Left forelimb (tissue), 1 donor: ENCODE results near the gene MANBA.
"Not testable (repeated sequence)": the region's sequence is repeated elsewhere in the genome, so short reads cannot be mapped to it uniquely, and the experiment has no call there.

Source experiments
- DNase-seq: peaks from one replicate; pipeline ENCODE4 v3.0.0-alpha.2; 2018; ENCODE audit warnings: low spot score

Gene MANBA

DNA sequence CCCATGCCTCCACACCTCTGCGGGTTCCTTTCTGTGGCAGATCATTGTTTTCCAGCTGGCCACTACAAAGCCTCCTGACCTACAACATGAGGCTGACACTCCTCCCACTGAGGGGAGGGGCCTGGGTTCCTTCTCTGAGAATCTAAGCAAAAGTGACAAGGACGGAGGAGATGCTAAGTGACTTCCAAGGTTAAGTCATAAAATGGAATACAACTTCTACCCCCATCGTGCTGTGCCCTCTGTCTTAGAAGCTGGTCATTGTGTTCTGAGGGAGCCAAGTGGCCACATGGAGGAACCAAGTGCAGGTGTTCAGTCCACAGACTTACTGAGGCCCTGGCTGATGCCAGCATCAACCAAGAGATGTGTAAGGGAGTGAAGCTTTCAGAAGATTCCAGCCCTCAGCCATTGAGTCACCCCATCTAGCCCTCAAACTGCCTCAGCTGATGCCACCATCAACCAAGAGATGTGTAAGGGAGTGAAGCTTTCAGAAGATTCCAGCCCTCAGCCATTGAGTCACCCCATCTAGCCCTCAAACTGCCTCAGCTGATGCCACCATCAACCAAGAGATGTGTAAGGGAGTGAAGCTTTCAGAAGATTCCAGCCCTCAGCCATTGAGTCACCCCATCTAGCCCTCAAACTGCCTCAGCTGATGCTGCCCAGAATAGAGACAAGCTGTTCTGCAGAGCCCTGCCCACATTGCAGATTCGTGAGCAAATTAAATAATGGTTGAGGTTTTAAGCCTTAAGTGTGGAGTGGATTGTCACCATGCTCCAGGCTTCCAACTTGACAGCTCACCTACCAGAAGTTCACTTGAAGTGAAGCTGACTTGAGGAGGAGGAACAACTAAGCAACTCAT lies 140.8 kb downstream of the MANBA start:
- DNase-seq: not testable (repeated sequence)

DNA sequence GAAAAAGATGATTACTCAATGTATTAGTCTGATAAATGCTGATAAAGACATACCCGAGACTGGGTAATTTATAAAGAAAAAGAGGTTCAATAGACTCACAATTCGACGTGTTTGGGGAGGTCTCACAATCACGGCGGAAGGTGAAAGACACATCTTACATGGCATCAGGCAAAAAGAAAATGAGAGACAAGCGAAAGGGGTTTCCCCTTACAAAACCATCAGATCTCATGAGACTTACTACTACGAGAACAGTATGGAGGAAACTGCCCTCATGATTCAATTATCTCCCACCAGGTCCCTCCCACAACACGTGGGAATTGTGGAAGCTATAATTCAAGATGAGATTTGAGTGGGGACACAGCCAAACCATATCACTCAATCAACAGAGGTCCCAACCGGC lies 141.7 kb downstream of the MANBA start:
- not testable (repeated sequence) for DNase-seq

DNA sequence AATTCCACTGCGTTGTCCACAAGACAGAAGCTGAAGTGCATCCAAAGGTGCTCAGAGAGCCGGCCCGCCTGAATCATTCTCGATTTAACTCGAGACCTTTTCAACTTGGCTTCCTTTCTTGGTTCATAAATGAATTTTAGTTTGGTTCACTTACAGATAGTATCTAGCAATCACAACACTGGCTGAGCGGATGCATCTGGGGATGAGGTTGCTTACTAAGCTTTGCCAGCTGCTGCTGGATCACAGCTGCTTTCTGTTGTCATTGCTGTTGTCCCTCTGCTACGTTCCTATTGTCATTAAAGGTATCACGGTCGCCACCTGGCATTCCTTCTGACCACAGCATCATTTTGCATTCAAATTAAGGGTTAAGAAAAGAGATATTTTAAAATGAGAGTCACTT lies 144.1 kb downstream of the MANBA start:
- no peak for DNase-seq

DNA sequence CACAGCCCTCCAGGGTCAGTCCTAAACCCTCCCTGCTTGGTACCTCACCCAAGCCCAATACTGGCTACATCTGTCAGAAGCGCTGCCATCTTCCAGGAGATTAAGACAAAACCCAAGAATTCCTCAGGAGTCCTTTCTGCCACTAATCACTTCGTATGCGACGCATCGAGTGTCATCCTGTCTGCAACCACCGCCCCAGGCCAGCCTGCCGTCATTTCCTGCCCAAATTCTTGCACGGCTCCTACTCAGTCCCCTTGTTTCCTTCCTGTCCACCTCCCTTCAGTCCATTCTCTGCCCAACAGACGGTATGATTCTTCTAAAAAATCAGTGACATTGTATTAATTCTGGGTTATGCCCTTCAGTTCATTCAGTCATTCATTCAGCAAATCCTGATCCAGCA lies 146.0 kb downstream of the MANBA start:
- no peak for DNase-seq

DNA sequence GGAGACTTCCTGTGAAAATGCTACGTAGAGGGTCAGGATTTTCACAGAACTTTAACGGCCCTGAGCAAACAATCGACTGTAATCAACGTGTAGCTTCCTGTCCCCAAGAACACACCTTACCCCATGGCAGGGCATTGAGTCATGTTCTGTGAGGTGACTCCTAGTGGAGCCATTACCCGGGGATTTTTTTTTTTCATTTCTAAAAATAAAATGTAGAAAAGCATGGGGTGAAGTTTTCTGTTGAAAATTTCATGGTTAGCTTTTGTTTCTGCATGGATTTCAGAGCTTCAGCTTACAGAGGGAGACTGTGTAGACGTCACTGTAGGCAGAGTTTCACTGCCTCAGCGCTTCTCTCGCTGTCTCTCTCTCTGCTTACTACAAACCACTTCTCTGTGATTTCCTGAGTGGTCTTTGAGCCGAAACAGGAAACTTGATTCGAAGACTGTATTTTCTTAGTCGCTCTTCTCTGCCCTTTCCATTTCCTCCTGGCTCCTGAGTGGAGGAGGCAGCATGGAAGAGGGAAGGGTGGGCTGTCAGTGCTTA lies 147.9 kb downstream of the MANBA start:
- DNase-seq: no peak

DNA sequence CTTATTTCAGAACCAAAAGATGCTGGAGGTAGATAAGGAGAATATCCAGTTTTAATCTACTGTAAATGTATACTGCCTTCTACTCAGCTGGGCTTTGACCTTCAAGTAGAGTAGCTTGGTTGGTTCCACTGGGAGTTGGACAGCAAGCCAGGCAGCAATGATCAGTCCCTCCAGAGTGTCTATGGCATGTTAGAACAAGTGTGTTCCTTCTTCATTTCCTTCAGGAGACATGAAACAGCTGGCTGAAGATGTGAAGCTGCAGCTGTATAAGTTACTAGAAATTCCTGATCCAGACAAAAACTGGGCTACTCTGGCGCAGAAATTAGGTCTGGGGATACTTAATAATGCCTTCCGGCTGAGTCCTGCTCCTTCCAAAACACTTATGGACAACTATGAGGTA lies 148.6 kb downstream of the MANBA start:
- no peak for DNase-seq

DNA sequence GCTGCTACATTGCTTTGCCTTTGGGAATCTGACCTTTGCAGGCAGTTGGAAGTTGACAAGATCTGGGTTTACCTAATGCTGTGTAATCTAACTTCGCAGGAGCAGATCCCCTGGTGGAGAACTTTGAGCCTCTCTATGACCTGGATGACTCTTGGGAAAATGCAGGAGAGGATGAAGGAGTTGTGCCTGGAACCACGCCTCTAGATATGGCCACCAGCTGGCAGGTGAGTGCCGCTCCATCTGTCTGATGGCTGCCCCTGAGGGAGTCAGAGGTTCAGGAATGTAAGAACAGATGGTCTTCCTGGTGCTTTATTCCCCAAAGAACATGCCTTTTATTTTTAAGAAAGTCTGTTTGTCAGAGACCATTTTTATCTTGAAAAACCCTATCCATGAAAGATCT lies 150.3 kb downstream of the MANBA start:
- DNase-seq: no peak

DNA sequence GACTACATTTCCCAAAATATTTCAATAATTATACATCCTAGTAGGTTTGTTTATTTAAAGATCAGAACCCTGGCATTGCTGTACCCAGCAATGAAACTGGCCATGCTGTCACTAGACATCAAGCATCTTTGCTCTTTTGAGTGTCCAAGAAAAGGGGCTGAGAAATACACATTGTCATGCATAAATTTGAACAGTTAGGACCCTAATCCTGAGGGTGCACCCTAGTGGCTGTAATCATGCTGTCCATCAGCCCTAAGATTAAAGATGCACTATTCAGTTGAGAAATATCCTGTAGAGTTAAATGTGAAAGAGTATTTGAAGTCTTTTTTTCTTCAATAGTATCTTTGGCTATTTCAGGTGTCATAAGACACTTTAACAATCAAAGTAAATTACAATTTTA lies 150.8 kb downstream of the MANBA start:
- no peak for DNase-seq

DNA sequence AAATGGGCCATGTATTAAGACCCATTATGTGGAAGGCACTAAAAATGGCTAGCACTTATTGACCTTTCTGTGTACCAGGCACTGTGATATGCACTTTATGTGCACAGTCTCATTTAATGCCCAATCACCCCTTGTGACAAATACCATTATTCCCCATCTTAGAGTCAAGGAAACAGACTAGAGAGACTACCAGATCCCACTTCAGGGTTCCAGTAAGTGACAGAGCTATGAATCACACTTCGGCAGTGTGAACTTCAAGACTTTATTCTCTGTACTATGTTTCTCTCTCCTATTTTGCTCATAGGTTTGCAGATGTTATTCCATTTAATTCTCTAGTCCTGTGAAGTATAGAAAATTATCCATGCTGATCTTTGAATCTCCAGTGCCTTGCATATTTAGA lies 152.6 kb downstream of the MANBA start:
- DNase-seq: no peak

DNA sequence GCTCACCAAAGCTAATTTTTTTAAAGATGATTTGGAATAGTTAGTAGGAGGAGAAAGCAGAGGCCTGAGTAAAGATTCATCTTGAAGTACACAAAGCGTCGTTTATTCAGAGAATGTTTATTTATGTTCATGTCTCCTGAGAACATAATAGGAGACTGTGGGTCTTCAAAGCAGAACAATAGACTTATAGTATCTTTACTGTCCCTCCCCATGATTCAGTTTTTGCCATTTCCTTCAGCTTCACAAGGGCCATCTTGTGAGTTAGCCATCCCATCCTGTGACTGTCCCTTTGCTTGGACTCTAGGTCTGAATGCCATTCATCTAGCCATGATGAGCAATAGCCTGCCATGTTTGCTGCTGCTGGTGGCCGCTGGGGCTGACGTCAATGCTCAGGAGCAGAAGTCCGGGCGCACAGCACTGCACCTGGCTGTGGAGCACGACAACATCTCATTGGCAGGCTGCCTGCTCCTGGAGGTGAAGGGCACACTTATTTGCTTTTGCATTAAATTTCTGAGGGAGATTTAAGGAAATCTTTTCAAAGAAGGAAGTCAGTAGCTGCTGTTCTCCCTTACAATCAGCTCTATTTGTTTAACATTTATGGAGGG lies 153.8 kb downstream of the MANBA start:
- no peak for DNase-seq

DNA sequence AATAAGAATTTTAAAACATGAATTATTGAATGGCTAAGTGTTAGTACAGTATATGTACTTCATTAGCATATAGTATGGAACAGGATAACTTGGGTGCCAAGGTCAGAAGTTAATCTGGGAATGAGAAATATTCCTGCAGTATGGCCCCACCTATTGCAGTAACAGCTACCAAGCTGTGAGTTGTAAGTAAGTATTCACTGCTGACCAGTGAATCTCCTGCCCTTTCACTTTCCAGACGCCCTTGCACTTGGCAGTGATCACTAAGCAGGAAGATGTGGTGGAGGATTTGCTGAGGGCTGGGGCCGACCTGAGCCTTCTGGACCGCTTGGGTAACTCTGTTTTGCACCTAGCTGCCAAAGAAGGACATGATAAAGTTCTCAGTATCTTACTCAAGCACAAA lies 154.5 kb downstream of the MANBA start:
- no peak for DNase-seq

DNA sequence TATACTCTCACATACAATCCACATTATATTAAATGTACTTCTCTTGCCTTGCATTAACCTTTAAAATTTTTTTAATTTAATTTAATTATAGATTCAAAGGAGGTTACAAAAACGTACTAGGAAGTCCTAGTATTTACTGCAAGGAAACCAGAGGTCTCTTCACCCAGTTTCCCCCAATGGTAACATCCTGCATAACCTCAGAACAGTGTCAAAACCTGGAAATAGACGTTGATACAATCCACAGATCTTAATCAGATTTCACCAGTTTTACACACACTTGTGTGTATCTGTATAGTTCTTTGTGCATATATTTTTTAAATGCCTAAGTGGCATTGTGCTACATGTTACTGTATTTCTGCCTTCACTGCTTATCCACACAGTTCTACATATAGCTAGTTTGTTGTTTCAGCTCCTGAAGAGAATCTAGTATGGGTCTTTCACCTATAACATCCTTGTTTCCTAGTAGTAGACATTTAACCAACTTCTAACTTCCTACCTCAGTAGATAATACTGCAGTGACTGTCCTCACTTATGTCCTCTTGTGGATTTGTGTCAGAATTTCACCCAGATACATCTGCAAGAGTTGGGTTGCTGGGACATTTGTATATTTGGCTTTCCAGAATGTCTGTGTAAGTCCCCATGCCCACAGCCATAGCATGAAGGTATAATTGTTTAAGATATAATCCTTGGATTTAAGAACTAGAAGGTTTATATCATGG lies 156.4 kb downstream of the MANBA start:
- no peak for DNase-seq

DNA sequence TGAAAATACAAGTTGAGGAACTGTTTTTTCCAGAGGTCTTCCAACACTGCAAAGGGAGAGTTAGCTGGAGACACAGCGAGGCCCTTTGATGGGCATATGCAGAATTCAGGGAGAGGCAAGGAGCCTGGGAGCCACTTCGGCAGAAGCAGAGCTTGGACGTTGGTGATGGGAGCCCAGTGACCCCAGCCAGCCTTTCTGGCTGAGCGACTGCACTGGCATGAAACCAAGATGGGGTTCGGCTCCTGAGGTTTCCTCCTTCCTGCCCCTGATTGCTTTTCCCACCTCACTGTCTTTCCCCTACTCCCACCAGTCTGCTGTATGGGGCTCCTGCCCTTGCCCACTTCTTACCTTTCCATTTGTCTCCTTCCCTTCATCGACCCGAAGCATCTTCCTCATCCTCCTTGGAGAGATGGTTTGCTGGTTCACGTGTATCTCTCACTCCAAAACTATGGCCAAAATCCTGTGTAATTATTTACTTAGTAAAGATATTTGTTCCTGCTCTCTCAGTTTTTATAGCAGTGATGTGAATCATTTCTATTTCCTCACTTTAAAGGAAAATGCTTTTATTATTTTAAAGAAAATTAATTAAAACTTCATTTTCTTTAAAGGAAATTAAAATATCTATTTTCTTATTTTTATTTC lies 159.1 kb downstream of the MANBA start:
- DNase-seq: no peak

DNA sequence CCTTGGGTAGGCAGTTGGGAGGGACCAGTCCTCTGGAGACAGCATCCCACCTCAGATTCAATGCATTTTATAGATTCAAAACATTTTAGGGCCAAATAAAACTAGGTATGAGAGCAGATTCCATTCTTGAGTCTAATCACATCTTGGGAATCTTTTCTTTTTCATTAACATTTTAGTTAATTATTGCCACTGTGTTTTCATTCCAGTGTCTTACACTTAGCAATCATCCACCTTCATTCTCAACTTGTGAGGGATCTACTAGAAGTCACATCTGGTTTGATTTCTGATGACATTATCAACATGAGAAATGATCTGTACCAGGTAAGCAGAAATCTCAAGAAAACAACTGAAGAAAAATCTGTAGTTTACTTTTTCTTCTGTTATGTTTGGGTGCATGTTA lies 160.1 kb downstream of the MANBA start:
- no peak for DNase-seq

DNA sequence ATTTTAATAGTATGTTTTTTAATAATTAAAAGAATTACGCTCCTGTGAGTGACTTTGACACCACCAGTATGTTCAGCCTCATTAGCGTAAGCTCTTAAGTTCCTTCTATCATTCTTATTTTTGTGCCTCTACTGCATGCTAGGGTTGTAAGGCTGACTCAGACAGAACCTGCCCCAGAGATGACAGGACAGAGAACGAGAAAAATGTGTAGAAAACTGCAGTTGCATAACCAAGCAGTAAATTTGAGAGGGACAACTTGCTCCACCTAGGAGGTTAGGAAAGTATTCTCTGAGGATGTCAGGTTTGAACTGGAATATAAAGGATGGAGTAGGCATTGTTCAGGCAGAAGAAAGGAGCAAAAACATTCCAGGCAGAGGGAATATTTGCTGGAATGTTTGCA lies 160.9 kb downstream of the MANBA start:
- no peak for DNase-seq

DNA sequence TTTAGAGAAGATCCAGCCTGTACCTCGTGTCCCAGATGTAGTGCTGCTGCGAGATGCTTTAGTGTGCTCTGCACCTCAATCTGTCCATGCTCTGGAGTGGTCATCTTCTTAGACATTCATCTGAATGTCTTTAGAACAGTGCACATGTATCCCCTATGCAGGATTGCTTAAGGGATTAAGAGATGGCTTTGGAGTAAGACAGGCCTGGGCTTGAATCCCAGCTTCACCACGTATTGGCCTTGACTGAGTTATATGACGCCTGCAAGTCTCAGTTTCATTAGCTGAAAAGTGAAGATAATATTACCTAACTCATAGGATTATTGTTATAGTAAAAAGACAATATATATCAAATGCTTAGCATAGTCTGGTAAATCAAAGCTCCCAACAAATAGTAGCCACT lies 161.3 kb downstream of the MANBA start:
- DNase-seq: no peak

DNA sequence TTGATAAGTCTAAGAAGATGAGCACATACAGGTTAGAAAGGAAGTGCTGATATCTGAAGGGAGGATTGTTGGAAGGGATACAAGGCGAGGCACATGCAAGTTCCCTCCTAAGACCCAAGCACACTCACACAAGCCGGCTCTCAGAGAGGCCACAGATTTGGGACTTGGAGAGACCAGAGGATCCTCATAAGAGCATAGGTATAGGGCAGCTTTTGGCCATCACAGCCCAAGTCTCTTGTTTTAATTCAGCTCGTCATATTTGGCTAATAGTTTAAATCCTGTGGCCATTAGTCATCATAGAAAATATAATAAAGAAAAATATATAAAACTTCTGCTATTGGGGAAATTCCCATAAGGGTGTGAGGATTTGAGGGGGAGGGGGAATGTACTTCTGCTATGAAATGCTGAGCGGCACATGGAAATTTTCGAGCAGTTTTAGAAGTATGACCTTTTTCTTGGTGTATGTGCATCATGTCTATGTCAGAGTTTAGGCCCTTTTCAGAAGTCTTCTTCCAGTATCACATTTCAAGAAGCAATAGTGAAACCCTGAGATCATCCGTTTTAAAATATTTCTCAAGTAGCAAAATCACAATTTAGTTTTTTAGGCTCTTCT lies 161.9 kb downstream of the MANBA start:
- DNase-seq: no peak

DNA sequence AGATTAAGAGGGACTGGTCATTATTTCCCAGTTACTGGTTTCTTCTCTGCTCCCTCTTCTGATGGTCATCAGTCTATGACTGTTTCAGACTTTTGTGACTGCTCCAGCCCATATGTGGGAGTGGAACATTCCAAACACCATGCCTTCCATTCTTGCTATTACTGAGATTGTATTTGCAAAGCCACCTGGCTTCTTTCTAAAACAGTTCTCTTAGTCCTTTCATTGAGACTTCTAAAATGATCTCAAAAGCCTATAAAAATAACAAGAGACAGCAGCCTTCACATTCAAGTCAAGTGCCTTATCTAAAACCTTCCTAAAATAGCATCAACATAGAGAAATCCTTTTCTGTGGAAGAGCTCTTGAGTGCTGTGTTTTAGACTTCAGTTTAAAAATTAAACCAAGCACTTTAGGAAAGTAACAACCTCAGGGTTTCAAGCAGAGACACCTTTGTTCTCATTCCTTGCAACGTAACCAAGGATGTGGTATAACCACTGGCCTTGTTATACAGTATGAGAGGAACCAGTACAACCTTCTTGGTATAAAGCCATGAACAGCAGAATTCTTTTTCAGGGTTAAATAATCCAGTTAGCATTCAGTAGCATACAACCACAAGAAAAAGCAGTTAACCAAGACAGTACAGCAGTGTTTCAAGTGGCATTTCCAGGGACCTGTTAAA lies 162.5 kb downstream of the MANBA start:
- DNase-seq: no peak

DNA sequence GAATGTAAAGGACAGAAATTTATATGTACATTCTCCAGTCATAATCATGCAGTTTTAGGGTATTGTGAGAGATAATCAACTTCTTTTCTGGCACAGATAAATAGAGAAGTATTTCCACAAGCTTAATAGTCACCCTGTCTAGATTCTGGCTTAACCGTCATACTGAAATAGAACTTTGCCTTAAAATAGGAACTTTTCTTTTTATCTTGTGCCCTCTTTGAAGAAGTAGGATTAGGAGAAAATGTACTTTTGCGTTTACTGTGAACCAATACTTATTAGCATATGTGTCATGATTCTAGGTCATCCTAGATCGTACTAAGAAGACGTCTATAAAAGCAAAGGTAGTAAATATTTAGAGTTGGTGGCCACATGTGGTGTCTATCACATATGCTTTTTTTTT lies 164.2 kb downstream of the MANBA start:
- DNase-seq: no peak

DNA sequence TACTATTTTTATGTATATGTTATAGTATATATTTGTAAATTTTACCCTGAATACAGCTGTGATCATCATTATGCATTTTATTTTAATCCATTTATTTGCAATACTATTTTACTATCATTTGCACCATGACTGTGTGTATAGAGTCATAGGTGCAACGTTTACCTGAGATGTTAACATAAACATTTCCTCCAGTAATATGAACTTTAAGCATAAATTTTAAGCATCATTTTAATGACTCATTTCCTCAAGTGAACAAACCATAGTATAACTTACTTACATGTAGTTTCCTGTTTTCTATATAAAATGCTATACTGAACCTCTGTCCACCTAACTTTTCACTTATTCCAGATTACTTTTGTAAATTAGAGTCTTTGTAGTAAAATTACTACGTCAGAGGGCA lies 166.8 kb downstream of the MANBA start:
- DNase-seq: no peak

DNA sequence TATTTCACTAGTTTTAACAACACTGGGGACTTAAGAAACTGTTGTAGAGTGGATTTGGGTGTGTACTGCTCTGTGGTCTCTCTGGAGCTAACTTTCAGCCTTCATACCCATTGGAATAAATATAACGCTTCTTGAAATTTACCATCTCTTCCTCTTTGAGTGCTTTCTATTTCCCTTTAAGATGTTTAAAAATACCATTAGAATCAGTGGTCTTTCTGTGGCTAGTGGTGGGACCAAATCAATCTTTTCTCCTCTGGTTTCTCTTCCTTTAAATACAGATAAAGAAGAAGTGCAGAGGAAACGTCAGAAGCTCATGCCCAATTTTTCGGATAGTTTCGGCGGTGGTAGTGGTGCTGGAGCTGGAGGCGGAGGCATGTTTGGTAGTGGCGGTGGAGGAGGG lies 167.6 kb downstream of the MANBA start:
- DNase-seq: no peak
